Naive B cell (primary cell): Measurements from ENCODE around the gene DPRX. TPM values are rescaled to one million over a fixed set of nuclear protein-coding genes. Genes with fewer than 3 reads are reported as not detected.

Experiments used
- polyA plus RNA-seq, 6 donors: library from polyadenylated mRNA; unstranded; fragments of 300-500 nt; fragmentation: Illumina TruSeq; gene quantifications; one replicate each; pipeline ENCODE4 v1.2.3, GENCODE V29; 2021; ENCODE audit warnings: low read depth in 6 of 6

DPRX gene
- polyA plus RNA-seq, 6 donors from 2014 or later = not detected

Other genes starting within 250 kb of the DPRX start
- gene ZNF765, start 236.8 kb upstream of the DPRX start, polyA plus RNA-seq = 10 to 100 TPM; 10.0 to 20.2 (median 14.8) TPM
- gene ZNF761, start 200.0 kb upstream of the DPRX start, polyA plus RNA-seq = 10 to 100 TPM in 4 of 6 donors, 1 to 10 TPM in 2; 6.4 to 18.3 (median 11.6) TPM
- 1 to 10 TPM; 4.6 to 8.3 (median 6.0) TPM for gene ZNF813, start 164.3 kb upstream of the DPRX start, polyA plus RNA-seq
- gene ZNF331, start 93.9 kb upstream of the DPRX start, polyA plus RNA-seq = 100 to 1,000 TPM in 2 of 6 donors, 10 to 100 TPM in 4; 35.2 to 141 (median 72.8) TPM
- gene NLRP12, start 192.3 kb downstream of the DPRX start, polyA plus RNA-seq = under 1 TPM in 5 of 6 donors, not detected in 1; 0.06 to 0.13 (median 0.11) TPM
- gene MYADM, start 235.9 kb downstream of the DPRX start, polyA plus RNA-seq = 10 to 100 TPM; 13.8 to 56.4 (median 34.9) TPM